ENCODE measurements around the gene FBXO9.

FBXO9 gene

DNA sequence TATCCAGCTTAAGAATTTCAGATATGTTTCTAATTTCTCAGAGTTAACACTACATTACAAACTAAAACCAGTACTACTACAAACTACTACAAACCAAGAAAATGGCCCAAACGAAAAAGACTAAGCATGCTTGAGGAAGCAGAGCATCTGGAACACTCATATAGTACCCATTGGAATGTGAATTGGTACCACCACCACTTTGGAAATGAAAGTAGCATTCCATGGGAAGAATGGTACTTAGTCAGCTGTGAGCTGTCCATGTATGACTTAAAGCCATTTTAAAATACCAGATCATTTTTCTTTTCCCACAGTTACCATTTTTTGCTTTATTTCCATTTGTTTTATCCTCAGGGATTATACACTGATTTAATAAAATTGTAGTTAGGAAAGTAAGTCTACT lies 30.5 kb downstream of the FBXO9 start:
- H3K27ac Mint-ChIP-seq = no peak overlapping the region
- peaks cover 95% of the 10 kb centered on the region for H3K36me3 Mint-ChIP-seq
- no peaks in the 10 kb centered on the region for H3K4me1 Mint-ChIP-seq
- no peak for DNase-seq (ENCODE audit: low spot score in 2 of 2)
- no peaks in the 10 kb centered on the region for H3K9me3 Mint-ChIP-seq
- no peak for ATAC-seq
- no peak overlapping the region for H3K4me3 Mint-ChIP-seq

GRCh38 chr6:53100561-53100960 lies 35.4 kb downstream of the FBXO9 start:
- no peak overlapping the region for H3K4me3 Mint-ChIP-seq
- H3K9me3 Mint-ChIP-seq = no peaks in the 10 kb centered on the region
- no peaks in the 10 kb centered on the region for H3K4me1 Mint-ChIP-seq
- DNase-seq (ENCODE audit: low spot score in 2 of 2) = no peak
- ATAC-seq = no peak
- H3K36me3 Mint-ChIP-seq = peaks cover 70% of the 10 kb centered on the region
- peak overlapping the region; percentile 50 for H3K27ac Mint-ChIP-seq

DNA sequence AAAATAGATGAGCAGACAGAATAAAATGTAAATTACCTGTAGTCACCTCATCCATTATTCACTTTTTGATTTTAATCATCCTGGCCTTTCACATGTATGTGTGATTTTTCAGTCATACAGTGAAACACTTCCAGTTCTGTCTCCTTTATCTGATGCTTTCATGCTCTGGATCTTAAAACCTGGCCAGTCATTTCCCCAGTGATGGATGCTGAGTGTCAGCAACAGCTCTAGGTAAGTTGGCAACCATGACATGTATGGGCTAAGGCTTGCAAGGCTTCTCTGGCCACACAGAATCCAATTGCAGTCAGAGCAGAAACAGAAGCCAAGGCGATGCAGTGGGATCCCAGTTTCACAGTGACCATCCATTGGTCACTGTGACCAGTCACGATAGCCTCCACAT lies 35.8 kb downstream of the FBXO9 start:
- Mint-ChIP-seq H3K9me3 (no peaks in the 10 kb centered on the region), H3K27ac (peak overlapping the region; percentile 26), H3K36me3 (peaks cover 65% of the 10 kb centered on the region), H3K4me3 (no peak overlapping the region), H3K4me1 (no peaks in the 10 kb centered on the region)
- ATAC-seq (peak; percentile 13), DNase-seq (ENCODE audit: low spot score in 2 of 2) (peak in 1 of 2 donors; percentile 42)

DNA sequence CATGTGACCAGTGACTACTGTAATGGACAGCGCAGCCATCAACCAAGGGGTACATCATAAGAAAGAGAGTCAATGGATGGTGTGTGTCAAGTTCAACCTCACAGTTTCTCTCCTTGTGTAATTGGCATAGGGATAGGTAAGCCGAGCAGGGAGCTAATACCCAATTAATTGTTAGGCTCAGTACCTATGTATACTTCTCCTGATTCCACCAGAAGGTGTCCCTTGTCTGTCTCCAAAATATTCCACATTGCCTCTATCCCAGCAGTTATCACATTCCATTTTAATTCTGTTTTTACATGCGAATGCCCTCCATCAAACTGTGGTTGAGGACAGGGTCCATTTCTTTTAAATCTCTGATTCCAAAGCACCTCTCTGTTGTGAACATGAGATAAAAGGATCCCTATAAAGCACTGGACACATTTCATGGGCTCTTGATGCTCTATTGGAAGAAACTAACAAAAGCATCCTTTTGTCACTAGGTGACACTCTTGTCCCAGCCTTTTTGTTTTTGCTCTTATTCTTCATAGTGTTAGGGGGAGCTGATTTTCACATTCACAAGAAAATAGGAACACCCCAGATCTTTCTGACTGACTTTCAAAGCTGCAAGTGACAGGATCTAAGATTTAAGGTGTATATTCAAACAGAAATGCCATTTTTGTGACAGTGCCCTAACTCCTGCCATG lies 38.9 kb downstream of the FBXO9 start:
- Mint-ChIP-seq H3K9me3 (no peaks in the 10 kb centered on the region), H3K36me3 (peaks cover 34% of the 10 kb centered on the region), H3K4me3 (no peak overlapping the region), H3K4me1 (no peaks in the 10 kb centered on the region), H3K27ac (no peak overlapping the region)
- ATAC-seq (no peak), DNase-seq (ENCODE audit: low spot score in 2 of 2) (peak in 1 of 2 donors; percentile 3)

GRCh38 chr6:53104916-53105315 lies 39.7 kb downstream of the FBXO9 start:
- no peak overlapping the region for H3K4me3 Mint-ChIP-seq
- H3K9me3 Mint-ChIP-seq = no peaks in the 10 kb centered on the region
- ATAC-seq (no peak), DNase-seq (ENCODE audit: low spot score in 2 of 2) (peak in 1 of 2 donors; percentile 6)
- no peaks in the 10 kb centered on the region for H3K4me1 Mint-ChIP-seq
- H3K36me3 Mint-ChIP-seq = peaks cover 29% of the 10 kb centered on the region
- H3K27ac Mint-ChIP-seq = no peak overlapping the region

DNA sequence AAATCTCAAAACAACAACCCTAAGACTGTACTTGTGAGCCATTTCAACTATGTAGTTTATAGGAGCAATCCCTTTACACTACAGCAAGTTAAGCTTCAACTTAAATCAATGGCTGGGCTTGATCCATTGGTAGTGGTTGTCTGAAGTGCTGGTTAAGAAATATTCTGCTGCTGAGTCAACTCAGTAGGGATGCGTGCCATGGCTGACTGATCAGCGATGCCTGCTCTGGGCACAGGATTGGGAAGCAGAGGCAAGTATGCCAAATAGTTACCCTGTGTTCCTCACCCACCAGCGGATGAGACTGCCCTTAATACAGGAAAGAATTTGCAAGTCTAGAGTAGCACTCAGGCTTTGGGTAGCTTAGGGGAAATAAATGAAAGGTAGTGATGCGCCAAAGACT lies 41.9 kb downstream of the FBXO9 start:
- Mint-ChIP-seq H3K36me3 (peaks cover 10% of the 10 kb centered on the region), H3K4me1 (no peaks in the 10 kb centered on the region), H3K27ac (no peak overlapping the region), H3K4me3 (no peak overlapping the region), H3K9me3 (no peaks in the 10 kb centered on the region)
- peak in 1 of 2 donors; percentile 13 for DNase-seq (ENCODE audit: low spot score in 2 of 2)
- ATAC-seq = no peak

DNA sequence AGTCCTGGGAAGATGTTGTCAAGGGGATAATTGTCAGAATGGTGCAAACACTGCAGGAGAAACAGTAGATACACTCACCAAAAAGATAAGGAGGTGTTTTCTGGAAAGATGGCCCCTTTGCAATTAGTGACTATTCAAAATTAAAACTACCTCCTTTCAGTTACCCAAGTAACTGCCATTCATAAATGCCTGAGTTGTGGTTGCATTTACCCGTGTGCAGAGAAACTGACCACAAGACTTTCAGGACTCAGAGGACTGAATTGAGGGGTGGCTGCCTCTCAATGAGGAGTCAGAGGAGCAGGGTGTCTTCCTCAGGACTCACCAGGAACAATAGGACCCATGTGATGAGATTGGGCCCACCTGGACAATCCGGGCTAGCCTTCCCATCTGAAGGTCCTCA lies 44.4 kb downstream of the FBXO9 start:
- no peak for DNase-seq (ENCODE audit: low spot score in 2 of 2)
- no peak overlapping the region for H3K27ac Mint-ChIP-seq
- peak; percentile 17 for ATAC-seq
- H3K36me3 Mint-ChIP-seq = no peaks in the 10 kb centered on the region
- H3K4me1 Mint-ChIP-seq = peaks cover 9% of the 10 kb centered on the region
- H3K9me3 Mint-ChIP-seq = no peaks in the 10 kb centered on the region
- no peak overlapping the region for H3K4me3 Mint-ChIP-seq

DNA sequence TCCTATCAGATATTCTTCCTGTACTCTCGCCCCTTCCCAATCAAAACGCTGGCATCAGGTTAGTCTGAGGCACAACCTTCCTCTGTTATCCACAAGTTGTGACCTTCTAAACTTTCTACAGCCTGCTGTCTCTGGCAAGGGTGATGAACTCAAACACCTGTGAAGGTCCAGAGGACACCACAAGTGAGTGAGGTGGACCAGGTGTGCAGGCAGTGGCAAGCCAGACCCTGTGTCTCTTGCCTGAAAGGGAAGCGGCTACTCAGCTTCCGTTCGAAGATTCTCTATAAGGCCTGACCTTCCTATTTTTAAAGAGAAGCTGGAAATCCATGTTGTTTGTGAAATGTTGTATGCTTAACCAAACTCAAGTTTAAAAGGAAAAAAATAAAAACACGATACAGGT lies 46.7 kb downstream of the FBXO9 start:
- Mint-ChIP-seq H3K36me3 (no peaks in the 10 kb centered on the region), H3K4me3 (no peak overlapping the region), H3K9me3 (no peaks in the 10 kb centered on the region), H3K27ac (no peak overlapping the region), H3K4me1 (peaks cover 9% of the 10 kb centered on the region)
- DNase-seq (ENCODE audit: low spot score in 2 of 2) = no peak
- no peak for ATAC-seq

DNA sequence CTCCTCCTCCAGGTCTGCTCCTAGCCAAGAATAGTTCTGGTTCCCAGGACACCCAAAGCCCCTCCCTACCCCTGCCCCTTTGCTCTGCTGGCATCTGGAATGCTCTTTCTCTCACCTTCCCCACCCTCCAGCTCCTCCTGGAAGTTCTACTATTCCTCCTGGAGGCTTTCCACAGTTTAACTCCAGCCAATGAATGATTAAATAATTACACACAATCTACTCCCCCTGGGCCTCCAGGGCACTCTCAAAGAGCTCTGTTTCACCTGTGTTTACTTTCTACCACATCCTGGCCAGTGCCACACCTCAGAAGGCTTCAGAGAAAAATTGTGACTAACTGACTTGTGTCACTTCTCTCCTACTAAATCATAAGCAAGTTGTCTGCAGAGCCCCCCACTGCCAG lies 47.2 kb downstream of the FBXO9 start:
- no peak for DNase-seq (ENCODE audit: low spot score in 2 of 2)
- peak overlapping the region; percentile 54 for H3K27ac Mint-ChIP-seq
- no peak overlapping the region for H3K4me3 Mint-ChIP-seq
- peaks cover 9% of the 10 kb centered on the region for H3K4me1 Mint-ChIP-seq
- no peaks in the 10 kb centered on the region for H3K36me3 Mint-ChIP-seq
- ATAC-seq = peak; percentile 64
- no peaks in the 10 kb centered on the region for H3K9me3 Mint-ChIP-seq

- no peak for DNase-seq (ENCODE audit: low spot score in 2 of 2)
- ATAC-seq = no peak
- H3K27ac Mint-ChIP-seq = peak overlapping the region; percentile 54
- peaks cover 9% of the 10 kb centered on the region for H3K4me1 Mint-ChIP-seq
- H3K4me3 Mint-ChIP-seq = no peak overlapping the region
- no peaks in the 10 kb centered on the region for H3K9me3 Mint-ChIP-seq
- H3K36me3 Mint-ChIP-seq = no peaks in the 10 kb centered on the region
Observed at GRCh38 chr6:53112871-53113270, 47.7 kb downstream of the FBXO9 start.

- Mint-ChIP-seq H3K9me3 (no peaks in the 10 kb centered on the region), H3K36me3 (no peaks in the 10 kb centered on the region), H3K4me1 (peaks cover 9% of the 10 kb centered on the region), H3K27ac (no peak overlapping the region), H3K4me3 (no peak overlapping the region)
- ATAC-seq (no peak), DNase-seq (ENCODE audit: low spot score in 2 of 2) (no peak)
Observed at GRCh38 chr6:53113742-53114141, 48.5 kb downstream of the FBXO9 start.

DNA sequence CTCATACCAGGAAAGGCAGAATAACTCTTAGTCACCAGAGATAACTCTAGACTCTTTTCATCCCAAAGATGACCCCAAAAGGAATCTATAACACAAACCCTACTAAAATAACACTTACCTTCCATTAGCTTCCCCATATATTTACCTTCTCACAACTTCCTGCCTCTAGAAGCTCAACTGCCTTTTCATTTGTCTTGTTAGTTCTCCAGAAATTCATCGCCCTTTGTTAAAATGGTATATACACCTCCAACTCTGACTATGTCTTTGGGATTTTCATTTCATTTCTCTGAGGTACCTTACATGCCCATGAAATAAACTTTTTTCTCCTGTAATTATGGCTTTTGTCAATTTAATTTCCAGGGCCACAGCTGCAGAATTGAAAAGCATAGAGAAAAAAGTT lies 49.9 kb downstream of the FBXO9 start:
- no peaks in the 10 kb centered on the region for H3K36me3 Mint-ChIP-seq
- H3K9me3 Mint-ChIP-seq = no peaks in the 10 kb centered on the region
- DNase-seq (ENCODE audit: low spot score in 2 of 2) = no peak
- H3K27ac Mint-ChIP-seq = no peak overlapping the region
- ATAC-seq = no peak
- H3K4me3 Mint-ChIP-seq = no peak overlapping the region
- H3K4me1 Mint-ChIP-seq = peaks cover 9% of the 10 kb centered on the region

GRCh38 chr6:53115741-53116140 lies 50.5 kb downstream of the FBXO9 start:
- Mint-ChIP-seq H3K4me1 (peaks cover 9% of the 10 kb centered on the region), H3K9me3 (no peaks in the 10 kb centered on the region), H3K4me3 (no peak overlapping the region), H3K36me3 (no peaks in the 10 kb centered on the region), H3K27ac (no peak overlapping the region)
- ATAC-seq (no peak), DNase-seq (ENCODE audit: low spot score in 2 of 2) (no peak)

GRCh38 chr6:53119349-53119748 lies 54.1 kb downstream of the FBXO9 start:
- no peak for DNase-seq (ENCODE audit: low spot score in 2 of 2)
- Mint-ChIP-seq H3K4me3 (no peak overlapping the region), H3K27ac (no peak overlapping the region), H3K9me3 (no peaks in the 10 kb centered on the region), H3K36me3 (no peaks in the 10 kb centered on the region), H3K4me1 (no peaks in the 10 kb centered on the region)
- ATAC-seq = no peak

GRCh38 chr6:53119772-53120409 lies 54.7 kb downstream of the FBXO9 start:
- ATAC-seq (no peak), DNase-seq (ENCODE audit: low spot score in 2 of 2) (no peak)
- Mint-ChIP-seq H3K9me3 (no peaks in the 10 kb centered on the region), H3K4me1 (no peaks in the 10 kb centered on the region), H3K36me3 (no peaks in the 10 kb centered on the region), H3K4me3 (no peak overlapping the region), H3K27ac (no peak overlapping the region)

DNA sequence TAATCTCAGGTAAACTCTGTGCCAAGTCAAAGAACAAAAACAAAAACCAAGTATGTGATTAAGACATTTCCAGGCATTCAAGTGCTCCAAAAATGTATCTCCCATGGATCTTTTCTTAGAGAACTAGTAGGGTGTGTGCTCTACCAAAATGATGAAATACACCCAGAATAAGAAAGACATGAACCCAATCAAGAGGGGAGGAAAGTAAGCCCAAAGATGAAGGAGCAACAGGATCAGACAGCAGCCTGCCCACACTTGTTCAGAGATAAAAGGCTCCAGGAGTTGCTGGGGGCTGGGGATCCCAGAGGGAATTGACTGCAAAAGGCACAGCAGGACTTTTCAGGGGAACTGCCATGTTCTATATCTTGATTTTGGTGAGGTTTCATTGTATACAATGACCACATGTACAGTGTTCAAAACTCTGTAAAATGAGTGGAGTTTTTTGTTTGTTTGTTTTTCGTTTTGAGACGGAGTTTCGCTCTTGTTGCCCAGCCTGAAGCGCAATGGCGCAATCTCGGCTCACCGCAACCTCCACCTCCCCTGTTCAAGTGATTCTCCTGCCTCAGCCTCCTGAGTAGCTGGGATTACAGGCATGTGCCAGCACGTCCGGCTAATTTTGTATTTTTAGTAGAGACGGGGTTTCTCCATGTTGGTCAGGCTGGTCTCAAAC lies 59.1 kb downstream of the FBXO9 start:
- Mint-ChIP-seq H3K9me3 (no peaks in the 10 kb centered on the region), H3K4me3 (no peak overlapping the region), H3K27ac (no peak overlapping the region), H3K36me3 (no peaks in the 10 kb centered on the region), H3K4me1 (no peaks in the 10 kb centered on the region)
- DNase-seq (ENCODE audit: low spot score in 2 of 2) (no peak), ATAC-seq (no peak)
